GM13977 (cell line): ENCODE measurements around the gene LIMK2.
"Not testable (repeated sequence)": the region's sequence is repeated elsewhere in the genome, so short reads cannot be mapped to it uniquely, and the experiment has no call there.

ENCODE experiments used
- DNase-seq: peaks from one replicate; pipeline ENCODE4 v3.0.0; 2012; ENCODE audit warnings: low spot score
- in situ Hi-C: fragments of 300-500 bp; cut with MboI; formaldehyde crosslinking; loops from one replicate; pipeline ENCODE4 v1.12.0; 2022; ENCODE audit warnings: low sequenced_read_pairs, low pct_unique_long_range_greater_than_20kb, mixed read lengths, inconsistent platforms; ENCODE audit not compliant: unreplicated experiment
- TF ChIP-seq, protein P1 (sequence below): IDR thresholded peaks from 2 replicates; pipeline ENCODE4 v1.5.1; 2012; ENCODE audit warnings: mild to moderate bottlenecking, control low read depth; ENCODE audit not compliant: insufficient read depth; ENCODE audit errors: extremely low read depth, missing control alignments

Gene LIMK2

GRCh38 chr22:31244046-31244942 lies 32.2 kb downstream of the LIMK2 start:
- no peak for DNase-seq
- TF ChIP-seq, protein P1, sequence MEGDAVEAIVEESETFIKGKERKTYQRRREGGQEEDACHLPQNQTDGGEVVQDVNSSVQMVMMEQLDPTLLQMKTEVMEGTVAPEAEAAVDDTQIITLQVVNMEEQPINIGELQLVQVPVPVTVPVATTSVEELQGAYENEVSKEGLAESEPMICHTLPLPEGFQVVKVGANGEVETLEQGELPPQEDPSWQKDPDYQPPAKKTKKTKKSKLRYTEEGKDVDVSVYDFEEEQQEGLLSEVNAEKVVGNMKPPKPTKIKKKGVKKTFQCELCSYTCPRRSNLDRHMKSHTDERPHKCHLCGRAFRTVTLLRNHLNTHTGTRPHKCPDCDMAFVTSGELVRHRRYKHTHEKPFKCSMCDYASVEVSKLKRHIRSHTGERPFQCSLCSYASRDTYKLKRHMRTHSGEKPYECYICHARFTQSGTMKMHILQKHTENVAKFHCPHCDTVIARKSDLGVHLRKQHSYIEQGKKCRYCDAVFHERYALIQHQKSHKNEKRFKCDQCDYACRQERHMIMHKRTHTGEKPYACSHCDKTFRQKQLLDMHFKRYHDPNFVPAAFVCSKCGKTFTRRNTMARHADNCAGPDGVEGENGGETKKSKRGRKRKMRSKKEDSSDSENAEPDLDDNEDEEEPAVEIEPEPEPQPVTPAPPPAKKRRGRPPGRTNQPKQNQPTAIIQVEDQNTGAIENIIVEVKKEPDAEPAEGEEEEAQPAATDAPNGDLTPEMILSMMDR = no peak

GRCh38 chr22:31244943-31245451 lies 32.9 kb downstream of the LIMK2 start:
- TF ChIP-seq, protein P1 = no peak
- in situ Hi-C loops = no loop called here
- no peak for DNase-seq

More at GRCh38 chr22:31244046-31244942, 32.2 kb downstream of the LIMK2 start:
- in situ Hi-C loops = no loop called here

DNA sequence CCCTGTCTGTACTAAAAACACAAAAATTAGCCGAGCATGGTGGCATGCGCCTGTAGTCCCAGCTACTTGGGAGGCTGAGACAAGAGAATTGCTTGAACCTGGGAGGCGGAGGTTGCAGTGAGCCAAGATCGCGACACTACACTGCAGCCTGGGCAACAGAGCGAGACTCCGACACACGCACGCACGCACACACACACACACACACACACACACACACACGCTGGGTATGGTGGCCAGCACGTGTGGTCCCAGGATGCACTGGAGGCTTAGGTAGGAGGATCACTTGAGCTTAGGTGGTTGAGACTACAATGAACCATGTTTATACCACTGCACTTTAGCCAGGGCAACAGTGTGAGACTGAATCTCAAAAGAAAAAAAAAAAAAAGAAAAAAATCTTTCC lies 33.9 kb downstream of the LIMK2 start:
- in situ Hi-C loops, DNase-seq: not testable (repeated sequence)

- in situ Hi-C loops = no loop called here
- no peak for DNase-seq
- TF ChIP-seq, protein P1 = no peak
Measured at GRCh38 chr22:31246687-31247086, 34.6 kb downstream of the LIMK2 start.

- in situ Hi-C loops = no loop called here
- TF ChIP-seq, protein P1 = no peak
- no peak for DNase-seq
Measured at GRCh38 chr22:31247726-31248125, 35.6 kb downstream of the LIMK2 start.

DNA sequence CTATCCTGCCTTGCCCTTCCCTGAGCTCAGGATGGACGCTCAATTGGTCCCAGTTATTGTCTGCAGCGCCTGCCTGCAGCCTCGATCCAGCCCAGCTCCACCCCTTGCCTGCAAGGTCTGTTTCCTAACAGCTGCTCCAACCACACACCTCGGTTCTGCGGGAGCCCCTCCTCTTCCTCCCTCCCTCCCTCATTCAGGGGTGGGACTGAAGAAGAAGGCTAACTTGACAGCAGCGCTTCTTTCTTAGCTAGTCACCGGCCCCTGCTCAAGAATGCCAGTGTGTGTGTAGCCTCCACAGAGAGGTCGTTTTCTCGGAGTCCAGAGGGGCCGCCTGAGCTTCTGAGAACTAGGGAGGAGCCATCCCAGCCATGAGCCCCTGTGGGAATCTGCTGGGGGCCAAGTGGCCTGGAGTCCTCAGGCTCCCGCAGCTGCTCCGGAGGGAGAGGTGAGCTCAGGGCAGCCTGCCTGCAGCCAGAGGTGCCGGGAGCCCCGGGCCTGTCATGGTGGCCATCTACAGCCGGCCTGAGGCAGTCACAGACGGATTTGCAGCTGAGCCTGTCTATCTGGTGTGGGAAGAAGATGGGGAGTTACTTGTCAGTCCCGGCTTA lies 36.1 kb downstream of the LIMK2 start:
- in situ Hi-C loops = no loop called here
- peak; percentile 54 for DNase-seq
- TF ChIP-seq, protein P1 = no peak
